GM12864 (cell line): ENCODE results near the gene PADI3.

Experiments used
- DNase-seq: peaks from one replicate; pipeline ENCODE4 v3.0.0-alpha.2; 2011; ENCODE audit warnings: low read depth
- H3K4me3 ChIP-seq: 2 replicates; pipeline ENCODE4 v1.5.1; 2011; ENCODE audit warnings: mild to moderate bottlenecking, low read depth, low read length, control low read depth
- TF ChIP-seq, protein P1 (sequence below): IDR thresholded peaks from 2 replicates; pipeline ENCODE4 v1.5.1; 2011; ENCODE audit warnings: low read depth, mild to moderate bottlenecking, moderate library complexity, low read length, control low read depth, inconsistent platforms; ENCODE audit errors: missing control alignments

PADI3 gene, protein sequence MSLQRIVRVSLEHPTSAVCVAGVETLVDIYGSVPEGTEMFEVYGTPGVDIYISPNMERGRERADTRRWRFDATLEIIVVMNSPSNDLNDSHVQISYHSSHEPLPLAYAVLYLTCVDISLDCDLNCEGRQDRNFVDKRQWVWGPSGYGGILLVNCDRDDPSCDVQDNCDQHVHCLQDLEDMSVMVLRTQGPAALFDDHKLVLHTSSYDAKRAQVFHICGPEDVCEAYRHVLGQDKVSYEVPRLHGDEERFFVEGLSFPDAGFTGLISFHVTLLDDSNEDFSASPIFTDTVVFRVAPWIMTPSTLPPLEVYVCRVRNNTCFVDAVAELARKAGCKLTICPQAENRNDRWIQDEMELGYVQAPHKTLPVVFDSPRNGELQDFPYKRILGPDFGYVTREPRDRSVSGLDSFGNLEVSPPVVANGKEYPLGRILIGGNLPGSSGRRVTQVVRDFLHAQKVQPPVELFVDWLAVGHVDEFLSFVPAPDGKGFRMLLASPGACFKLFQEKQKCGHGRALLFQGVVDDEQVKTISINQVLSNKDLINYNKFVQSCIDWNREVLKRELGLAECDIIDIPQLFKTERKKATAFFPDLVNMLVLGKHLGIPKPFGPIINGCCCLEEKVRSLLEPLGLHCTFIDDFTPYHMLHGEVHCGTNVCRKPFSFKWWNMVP

DNA sequence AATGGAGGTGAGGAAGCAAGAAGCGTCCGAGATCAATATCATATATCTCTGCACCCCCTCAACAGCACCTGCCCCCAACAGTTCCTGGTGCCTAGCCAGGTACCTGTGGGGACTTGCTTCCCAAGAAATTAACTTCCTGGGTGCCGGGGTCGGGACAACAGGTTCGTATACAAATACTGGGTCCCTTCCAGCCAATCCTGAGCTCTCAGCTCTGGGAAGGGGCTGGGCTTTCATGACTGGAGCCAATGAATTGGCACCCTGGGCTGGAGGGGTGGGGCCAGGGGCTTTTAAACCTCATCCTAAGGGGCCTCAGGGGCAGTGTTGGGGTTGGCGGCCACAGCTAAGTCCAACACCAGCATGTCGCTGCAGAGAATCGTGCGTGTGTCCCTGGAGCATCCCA lies at the start of gene PADI3:
Gene PADI3, plus strand, starts transcription at position 318 of the 400 bp plus-strand sequence. Its CDS starts 40 bp downstream, at position 358.
- no peak within 1 kb of the TSS for H3K4me3 ChIP-seq
- TF ChIP-seq, protein P1, sequence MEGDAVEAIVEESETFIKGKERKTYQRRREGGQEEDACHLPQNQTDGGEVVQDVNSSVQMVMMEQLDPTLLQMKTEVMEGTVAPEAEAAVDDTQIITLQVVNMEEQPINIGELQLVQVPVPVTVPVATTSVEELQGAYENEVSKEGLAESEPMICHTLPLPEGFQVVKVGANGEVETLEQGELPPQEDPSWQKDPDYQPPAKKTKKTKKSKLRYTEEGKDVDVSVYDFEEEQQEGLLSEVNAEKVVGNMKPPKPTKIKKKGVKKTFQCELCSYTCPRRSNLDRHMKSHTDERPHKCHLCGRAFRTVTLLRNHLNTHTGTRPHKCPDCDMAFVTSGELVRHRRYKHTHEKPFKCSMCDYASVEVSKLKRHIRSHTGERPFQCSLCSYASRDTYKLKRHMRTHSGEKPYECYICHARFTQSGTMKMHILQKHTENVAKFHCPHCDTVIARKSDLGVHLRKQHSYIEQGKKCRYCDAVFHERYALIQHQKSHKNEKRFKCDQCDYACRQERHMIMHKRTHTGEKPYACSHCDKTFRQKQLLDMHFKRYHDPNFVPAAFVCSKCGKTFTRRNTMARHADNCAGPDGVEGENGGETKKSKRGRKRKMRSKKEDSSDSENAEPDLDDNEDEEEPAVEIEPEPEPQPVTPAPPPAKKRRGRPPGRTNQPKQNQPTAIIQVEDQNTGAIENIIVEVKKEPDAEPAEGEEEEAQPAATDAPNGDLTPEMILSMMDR: no peak
- no peak for DNase-seq

DNA sequence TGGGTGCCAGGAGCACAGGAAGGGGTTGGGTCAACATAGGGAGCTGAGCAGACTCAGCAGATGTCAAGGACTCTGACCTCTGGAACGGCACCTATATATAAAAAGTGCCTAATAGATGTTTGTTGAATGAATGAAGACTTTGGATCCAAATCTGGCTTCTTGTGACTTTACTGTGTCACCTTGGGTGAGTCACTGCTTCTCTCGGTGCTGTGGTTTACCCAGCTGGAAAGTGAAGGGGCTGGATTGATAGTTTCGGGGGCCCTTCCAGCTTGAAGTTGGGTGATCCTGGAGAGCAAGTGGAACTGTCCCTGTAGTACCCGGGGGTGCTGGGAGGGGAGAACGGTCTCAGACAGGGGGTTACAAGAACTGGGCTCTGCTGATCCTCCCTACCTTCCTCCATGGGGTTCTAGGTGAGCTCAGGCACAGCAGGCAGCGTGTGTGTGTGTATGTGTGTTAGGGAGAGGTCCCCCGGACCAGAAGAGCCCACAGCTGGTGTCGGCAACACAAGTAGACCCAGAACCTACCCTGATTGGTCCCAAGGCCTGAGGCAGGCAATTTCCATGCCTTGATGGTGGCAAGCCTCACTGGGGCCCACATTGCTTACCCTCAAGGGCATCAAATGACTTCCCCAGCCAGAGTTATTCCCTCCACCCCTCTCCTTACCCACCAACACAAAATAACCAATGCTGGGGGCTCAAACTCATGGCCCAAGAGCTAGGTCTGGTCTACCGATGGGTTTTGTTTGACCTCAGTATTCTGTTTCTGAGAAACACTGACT lies 49.4 kb upstream of the PADI3 start:
- no peak overlapping the region for H3K4me3 ChIP-seq
- TF ChIP-seq, protein P1: no peak
- DNase-seq: no peak

DNA sequence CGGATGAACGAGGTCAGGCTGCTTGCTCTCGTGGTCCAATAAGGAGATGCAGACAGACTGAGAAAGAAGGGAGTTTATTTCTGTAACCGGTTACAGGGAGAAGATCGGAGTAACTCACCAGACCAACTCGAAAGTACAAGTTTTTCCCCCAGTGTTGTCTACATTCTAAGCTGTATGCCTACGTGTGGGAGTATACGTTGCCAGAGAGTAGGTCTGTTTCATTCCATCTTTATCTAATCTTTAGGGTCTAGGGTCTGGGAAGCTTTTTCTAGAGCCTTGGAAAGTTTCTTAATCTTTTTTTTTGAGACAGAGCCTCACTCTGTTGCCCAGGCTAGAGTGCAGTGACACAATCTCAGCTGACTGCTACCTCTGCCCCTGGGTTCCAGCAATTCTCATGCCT lies 48.7 kb upstream of the PADI3 start:
- TF ChIP-seq, protein P1: no peak
- DNase-seq: no peak
- H3K4me3 ChIP-seq: no peak overlapping the region

DNA sequence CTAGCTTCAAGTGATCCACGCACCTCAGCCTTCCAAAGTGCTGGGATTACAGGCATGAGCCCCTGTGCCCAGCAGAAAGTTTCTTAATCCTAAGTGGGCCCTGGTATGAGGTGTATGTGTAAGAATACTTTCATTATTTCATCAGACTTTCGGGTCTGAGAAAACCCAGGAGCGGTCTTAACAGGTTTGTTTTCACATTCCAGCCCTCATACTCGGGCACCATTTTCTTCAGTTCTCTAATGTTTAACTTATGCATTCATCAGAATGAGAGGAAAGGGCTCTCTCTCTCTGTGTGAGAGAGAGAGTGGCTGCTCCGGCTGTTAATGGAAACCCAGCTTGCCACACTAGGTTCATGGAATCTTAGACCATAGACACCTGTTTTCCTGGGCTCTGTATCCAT lies 48.1 kb upstream of the PADI3 start:
- H3K4me3 ChIP-seq: no peak overlapping the region
- TF ChIP-seq, protein P1: no peak
- no peak for DNase-seq

DNA sequence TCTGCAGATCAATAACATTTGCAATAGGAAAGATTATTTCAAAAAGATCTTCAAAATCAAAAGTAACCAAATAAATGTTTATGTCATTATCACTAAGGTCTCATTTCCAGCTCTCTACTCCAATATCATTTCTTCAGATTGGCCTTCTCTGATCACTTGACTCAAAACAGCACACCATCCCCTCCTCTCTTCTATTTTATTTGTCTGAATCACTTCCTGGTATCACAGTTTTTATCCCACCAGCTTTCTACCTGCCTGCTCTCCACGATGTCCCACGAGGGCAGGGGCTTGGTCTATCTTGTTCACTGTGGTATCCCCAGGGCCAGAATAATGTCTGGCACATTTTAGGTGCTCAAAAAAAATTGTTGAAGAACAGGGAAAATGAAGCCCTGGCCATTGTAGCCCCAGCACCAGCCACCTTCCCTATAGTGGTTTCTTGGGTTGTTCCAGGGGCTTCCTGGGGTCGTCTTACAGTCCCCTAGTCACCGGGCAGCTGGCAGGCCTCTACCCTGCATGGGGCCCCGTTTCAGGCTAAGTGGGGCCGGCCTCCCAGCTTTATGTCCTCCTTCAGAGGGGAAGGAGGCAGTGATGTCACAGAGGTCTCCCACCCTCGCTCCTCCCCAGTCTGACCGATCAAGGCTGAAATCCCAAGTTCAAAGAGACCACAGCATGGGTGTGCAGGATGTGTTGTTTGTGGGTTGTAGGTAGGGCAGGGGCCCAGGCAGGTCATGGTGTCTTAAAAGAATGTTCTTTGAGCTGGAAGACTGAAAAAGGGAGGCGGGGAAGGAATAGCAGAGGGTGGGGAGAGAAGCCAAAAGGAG lies 47.5 kb upstream of the PADI3 start:
- TF ChIP-seq, protein P1: no peak
- DNase-seq: no peak
- H3K4me3 ChIP-seq: no peak overlapping the region
